Tibial artery (tissue), 4 donors: Measurements from ENCODE around the gene ITSN1.

Experiments
- DNase-seq, 2 donors: peaks; one replicate each; pipeline ENCODE4 v3.0.0-alpha.2; 2019
- H3K27ac ChIP-seq, 2 donors: fragments of 200-600 bp; sonication (generic) in 1 of 2; 1 replicate in 1 of 2; 2 replicates in 1 of 2; pipeline ENCODE4 v1.5.1; 2018 to 2019; ENCODE audit warnings: mild to moderate bottlenecking in 1 of 2
- H3K27me3 ChIP-seq, 2 donors: fragments of 200-600 bp; sonication (generic) in 1 of 2; one replicate each; pipeline versions ENCODE4 v1.5.1 to v1.6.0; 2016 to 2019
- H3K36me3 ChIP-seq, 3 donors: fragments of 200-600 bp; sonication (generic) in 2 of 3; one replicate each; pipeline ENCODE4 v1.5.1; 2016 to 2019; ENCODE audit warnings: mild to moderate bottlenecking in 2 of 3
- H3K4me1 ChIP-seq, 4 donors: fragments of 200-600 bp; sonication (generic) in 2 of 4; 1 replicate in 3 of 4; 2 replicates in 1 of 4; pipeline ENCODE4 v1.5.1; 2016 to 2019
- H3K4me3 ChIP-seq, 2 donors: fragments of 200-600 bp; sonication (generic) in 1 of 2; 1 replicate in 1 of 2; 2 replicates in 1 of 2; pipeline ENCODE4 v1.5.1; 2018 to 2019; ENCODE audit warnings: mild to moderate bottlenecking in 2 of 2
- H3K9me3 ChIP-seq, 3 donors: fragments of 200-600 bp; sonication (generic) in 1 of 3; one replicate each; pipeline ENCODE4 v1.5.1; 2016 to 2019
- CTCF ChIP-seq, 2 experiments: fragments of 200-600 bp in 1 of 2; fragments of 450-650 bp in 1 of 2; IDR thresholded peaks; one replicate each; pipeline ENCODE4 v1.5.1; 2017 to 2019; ENCODE audit warnings: antibody characterized with exemption in 2 of 2, mild to moderate bottlenecking in 1 of 2, moderate library complexity in 1 of 2
- intact Hi-C: fragments of 100-400 bp; cut with DNase I; formaldehyde crosslinking; loops from one replicate; pipeline ENCODE4 v1.15.0; 2023; ENCODE audit warnings: low total_unique reads

The ITSN1 gene

GRCh38 chr21:33839167-33839716 lies 196.9 kb downstream of the ITSN1 start:
- Histone ChIP-seq H3K9me3 (no peaks in the 10 kb centered on the region), H3K4me1 (peaks cover 0 to 34% (median 6%) of the 10 kb centered on the region in 4 donors), H3K27me3 (no peaks in the 10 kb centered on the region), H3K4me3 (no peak overlapping the region), H3K36me3 (peaks cover 12 to 43% (median 36%) of the 10 kb centered on the region in 3 donors), H3K27ac (no peak overlapping the region)
- TF ChIP-seq CTCF (IDR thresholded peaks at IDR 0.05): no peak
- intact Hi-C loops: no loop called here
- no peak for DNase-seq

GRCh38 chr21:33839806-33840205 lies 197.5 kb downstream of the ITSN1 start:
- Histone ChIP-seq H3K9me3 (no peaks in the 10 kb centered on the region), H3K4me1 (peaks cover 0 to 39% (median 8%) of the 10 kb centered on the region in 4 donors), H3K4me3 (no peak overlapping the region), H3K27me3 (no peaks in the 10 kb centered on the region), H3K36me3 (peaks cover 12 to 37% (median 30%) of the 10 kb centered on the region in 3 donors), H3K27ac (no peak overlapping the region)
- no peak for TF ChIP-seq CTCF (IDR thresholded peaks at IDR 0.05)
- no peak for DNase-seq
- intact Hi-C loops: no loop called here

GRCh38 chr21:33840771-33841170 lies 198.5 kb downstream of the ITSN1 start:
- H3K4me1 ChIP-seq: peaks cover 0 to 41% (median 8%) of the 10 kb centered on the region in 4 donors
- no peaks in the 10 kb centered on the region for H3K9me3 ChIP-seq
- no peak for TF ChIP-seq CTCF (IDR thresholded peaks at IDR 0.05)
- H3K27ac ChIP-seq: peak overlapping the region in 1 of 2 donors; percentile 48
- no peaks in the 10 kb centered on the region for H3K27me3 ChIP-seq
- intact Hi-C loops: no loop called here
- DNase-seq: no peak
- no peak overlapping the region for H3K4me3 ChIP-seq
- peaks cover 12 to 30% (median 29%) of the 10 kb centered on the region in 3 donors for H3K36me3 ChIP-seq

- H3K4me1 ChIP-seq: peaks cover 0 to 41% (median 8%) of the 10 kb centered on the region in 4 donors
- no peak for DNase-seq
- intact Hi-C loops: no loop called here
- H3K27ac ChIP-seq: peak overlapping the region in 1 of 2 donors; percentile 48
- H3K27me3 ChIP-seq: no peaks in the 10 kb centered on the region
- TF ChIP-seq CTCF (IDR thresholded peaks at IDR 0.05): no peak
- peaks cover 7 to 24% (median 21%) of the 10 kb centered on the region in 3 donors for H3K36me3 ChIP-seq
- no peaks in the 10 kb centered on the region for H3K9me3 ChIP-seq
- no peak overlapping the region for H3K4me3 ChIP-seq
Observed at GRCh38 chr21:33841561-33841960, 199.3 kb downstream of the ITSN1 start.

- TF ChIP-seq CTCF (IDR thresholded peaks at IDR 0.05): no peak
- H3K27me3 ChIP-seq: no peaks in the 10 kb centered on the region
- DNase-seq: peak in 1 of 2 donors; percentile 73
- peaks cover 0 to 41% (median 8%) of the 10 kb centered on the region in 4 donors for H3K4me1 ChIP-seq
- H3K4me3 ChIP-seq: no peak overlapping the region
- no peaks in the 10 kb centered on the region for H3K9me3 ChIP-seq
- peaks cover 0 to 14% (median 12%) of the 10 kb centered on the region in 3 donors for H3K36me3 ChIP-seq
- intact Hi-C loops: no loop called here
- peak overlapping the region in 1 of 2 donors; percentile 43 for H3K27ac ChIP-seq
Observed at GRCh38 chr21:33843216-33843615, 200.9 kb downstream of the ITSN1 start.
